Measurements from ENCODE around the gene KAZN.
"Not testable (repeated sequence)": the region's sequence is repeated elsewhere in the genome, so short reads cannot be mapped to it uniquely, and the experiment has no call there.

KAZN gene

GRCh38 chr1:15039901-15040300 is 441.4 kb downstream of the KAZN start:
- TF ChIP-seq ZNF549 (tag by site-specific recombination; IDR thresholded peaks at IDR 0.05) (no peak), ZFP37 (tag by site-specific recombination; IDR thresholded peaks at IDR 0.05) (no peak), ZNF645 (tag by site-specific recombination; IDR thresholded peaks at IDR 0.05) (no peak), ZNF112 (tag by site-specific recombination; IDR thresholded peaks at IDR 0.05) (no peak), ZNF433 (tag by site-specific recombination; IDR thresholded peaks at IDR 0.05; ENCODE audit: low read depth) (no peak), KLF16 (tag by site-specific recombination; IDR thresholded peaks at IDR 0.05) (no peak), ZNF585B (tag by site-specific recombination; IDR thresholded peaks at IDR 0.05) (no peak), ZNF416 (tag by site-specific recombination; IDR thresholded peaks at IDR 0.05) (no peak), ZNF571 (tag by site-specific recombination; IDR thresholded peaks at IDR 0.05) (no peak), GLIS2 (tag by site-specific recombination; IDR thresholded peaks at IDR 0.05) (no peak), ZNF654 (tag by site-specific recombination; IDR thresholded peaks at IDR 0.05; ENCODE audit: low read depth) (no peak), RBAK (tag by site-specific recombination; IDR thresholded peaks at IDR 0.05) (no peak), ZBTB1 (tag by site-specific recombination; IDR thresholded peaks at IDR 0.05) (no peak), ZNF114 (tag by site-specific recombination; IDR thresholded peaks at IDR 0.05) (no peak), ZSCAN23 (tag by site-specific recombination; IDR thresholded peaks at IDR 0.05) (no peak), ZNF26 (tag by site-specific recombination; IDR thresholded peaks at IDR 0.05) (no peak), ZNF558 (tag by site-specific recombination; IDR thresholded peaks at IDR 0.05) (no peak), ZSCAN18 (tag by site-specific recombination; IDR thresholded peaks at IDR 0.05) (no peak)

GRCh38 chr1:15040685-15041084 is 442.2 kb downstream of the KAZN start:
- H3K4me1 ChIP-seq (ENCODE audit: control insufficient read depth, insufficient read depth, low read length); POLR2A ChIA-PET; H3K9me3 ChIP-seq (ENCODE audit: control insufficient read depth, insufficient read depth, low read depth, low read length); CTCF ChIA-PET; H3K27ac ChIP-seq (ENCODE audit: extremely low read depth, low read depth, low read length); H3K4me3 ChIP-seq (ENCODE audit: low read depth, low read length): not testable (repeated sequence)
- TF ChIP-seq PRDM1 (tag by site-specific recombination; IDR thresholded peaks at IDR 0.05): peak; percentile 76
- peaks cover 0 to 33% of the 10 kb centered on the region in 2 experiments; a peak in 2 of 3 replicates for H3K36me3 ChIP-seq (ENCODE audit: control insufficient read depth in 2 of 2, insufficient read depth in 1 of 2, low read length in 2 of 2)

More at GRCh38 chr1:15039901-15040300, 441.4 kb downstream of the KAZN start:
- Histone ChIP-seq H3K36me3 (ENCODE audit: control insufficient read depth in 2 of 2, insufficient read depth in 1 of 2, low read length in 2 of 2) (peaks cover 0 to 33% of the 10 kb centered on the region in 2 experiments; a peak in 1 of 3 replicates), H3K27ac (ENCODE audit: extremely low read depth, low read depth, low read length) (no peak overlapping the region), H3K4me3 (ENCODE audit: low read depth, low read length) (no peak overlapping the region), H3K4me1 (ENCODE audit: control insufficient read depth, insufficient read depth, low read length) (no peaks in the 10 kb centered on the region), H3K9me3 (ENCODE audit: control insufficient read depth, insufficient read depth, low read depth, low read length) (no peaks in the 10 kb centered on the region)
- ChIA-PET POLR2A (no interaction called here), CTCF (no interaction called here)

- Histone ChIP-seq H3K4me1 (ENCODE audit: control insufficient read depth, insufficient read depth, low read length) (no peaks in the 10 kb centered on the region), H3K27ac (ENCODE audit: extremely low read depth, low read depth, low read length) (no peak overlapping the region), H3K36me3 (ENCODE audit: control insufficient read depth in 2 of 2, insufficient read depth in 1 of 2, low read length in 2 of 2) (peaks cover 0 to 31% of the 10 kb centered on the region in 2 experiments; a peak in 2 of 3 replicates), H3K9me3 (ENCODE audit: control insufficient read depth, insufficient read depth, low read depth, low read length) (no peaks in the 10 kb centered on the region), H3K4me3 (ENCODE audit: low read depth, low read length) (no peak overlapping the region)
- ChIA-PET POLR2A (no interaction called here), CTCF (interaction anchor here (0.6 to 0.9 kb wide), 2 partner anchors 34 to 1083 kb away, joined by 3 to 4 read pairs; no protein-coding TSS in a partner anchor)
- TF ChIP-seq SCRT2 (tag by site-specific recombination; IDR thresholded peaks at IDR 0.05): no peak
- TF ChIP-seq ZFP69B (tag by site-specific recombination; IDR thresholded peaks at IDR 0.05): no peak
- TF ChIP-seq ZNF776 (tag by site-specific recombination; IDR thresholded peaks at IDR 0.05; ENCODE audit: borderline replicate concordance): no peak
- TF ChIP-seq ZNF830 (tag by site-specific recombination; IDR thresholded peaks at IDR 0.05; ENCODE audit: low read depth): no peak
- TF ChIP-seq ZBTB10 (tag by site-specific recombination; IDR thresholded peaks at IDR 0.05): no peak
- no peak for TF ChIP-seq INSM2 (tag by site-specific recombination; IDR thresholded peaks at IDR 0.05)
- TF ChIP-seq ZNF658 (tag by site-specific recombination; IDR thresholded peaks at IDR 0.05): no peak
Measured at GRCh38 chr1:15042866-15043265, 444.4 kb downstream of the KAZN start.

Data from HEK293 (cell line).